SH-SY5Y (cell line): ENCODE measurements around the gene BCLAF3.

Experiments used
- GATA2 ChIP-seq: IDR thresholded peaks from 2 replicates; pipeline ENCODE4 v1.6.1; 2011; ENCODE audit warnings: mild to moderate bottlenecking, low read depth, low read length
- GATA3 ChIP-seq: IDR thresholded peaks from 2 replicates; pipeline ENCODE4 v1.6.1; 2011; ENCODE audit warnings: low read depth, mild to moderate bottlenecking, low read length, moderate library complexity

DNA sequence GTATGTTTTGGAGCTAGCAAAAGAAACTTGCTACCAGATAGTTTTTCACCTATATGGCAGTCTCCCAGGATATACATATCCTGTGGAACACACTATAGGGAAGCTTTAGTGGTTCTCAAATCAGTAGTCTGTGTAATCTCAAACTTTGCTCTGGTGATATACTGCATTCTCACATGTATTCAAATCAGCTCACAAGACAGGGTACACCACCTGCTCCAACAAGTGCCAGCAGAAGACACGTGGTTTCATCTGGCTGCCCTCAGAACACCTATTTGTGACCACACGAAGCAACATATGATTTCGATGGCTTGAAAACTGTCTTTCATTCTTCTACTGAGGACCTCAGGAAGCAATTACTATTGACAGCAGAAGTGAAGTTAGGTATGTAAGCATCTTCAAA is 37.7 kb downstream of the BCLAF3 start:
- TF ChIP-seq GATA2 (no peak), GATA3 (no peak)
